GM12878 (cell line): ENCODE data around the gene SOX5.

ENCODE experiments used
- EP300 ChIP-seq, 2 experiments: fragments of 150-350 bp in 1 of 2; IDR thresholded peaks; 2 replicates each; pipeline ENCODE4 v1.6.1; 2011 to 2012; ENCODE audit warnings: low read depth in 2 of 2, low read length in 2 of 2, borderline replicate concordance in 1 of 2, improper control_type of control experiment in 1 of 2, inconsistent platforms in 1 of 2; ENCODE audit not compliant: control insufficient read depth in 1 of 2
- RFX5 ChIP-seq: IDR thresholded peaks from 2 replicates; pipeline ENCODE4 v1.6.1; 2011; ENCODE audit warnings: low read depth, low read length, improper control_type of control experiment
- TF ChIP-seq, protein P1 (sequence below), 3 experiments: IDR thresholded peaks in 2 of 3; conservative IDR thresholded peaks in 1 of 3; 2 replicates each; pipeline ENCODE4 v1.5.1; 2011; ENCODE audit warnings: low read depth in 3 of 3, low read length in 3 of 3, mild to moderate bottlenecking in 3 of 3, control low read depth in 2 of 3, moderate library complexity in 2 of 3, inconsistent platforms in 1 of 3, mixed read lengths in 1 of 3; ENCODE audit not compliant: control insufficient read depth in 2 of 3, insufficient read depth in 1 of 3; ENCODE audit errors: extremely low read depth in 1 of 3
- TF ChIP-seq, protein P2 (sequence below): fragments of 150-350 bp; IDR thresholded peaks from 2 replicates; pipeline ENCODE4 v1.6.1; 2016; ENCODE audit warnings: low read depth, low read length
- TF ChIP-seq, protein P3 (sequence below): fragments of 450-650 bp; IDR thresholded peaks from 2 replicates; pipeline ENCODE4 v1.6.1; 2017; ENCODE audit warnings: mild to moderate bottlenecking, moderate library complexity

DNA sequence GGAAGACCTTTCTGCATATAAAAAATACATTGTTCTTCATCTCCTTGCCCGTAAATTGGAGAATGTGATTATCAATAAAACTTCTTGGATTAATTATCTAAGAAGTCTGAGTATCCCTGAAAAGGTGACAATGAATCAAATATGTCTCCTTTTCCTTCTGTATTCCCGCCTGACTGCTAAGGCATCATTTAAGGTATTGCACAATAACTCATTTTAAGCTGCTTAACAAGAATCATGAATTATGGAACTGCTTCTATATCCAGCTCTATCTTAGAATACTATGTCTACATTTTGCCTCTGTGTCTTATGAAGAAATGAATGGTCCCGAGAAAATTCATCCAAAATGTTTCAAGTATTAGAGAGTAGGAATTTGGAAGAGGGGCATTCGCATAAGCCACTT lies 294.4 kb downstream of the SOX5 start:
- TF ChIP-seq RFX5 (no peak), EP300 (IDR thresholded peaks at IDR 0.05; ENCODE audit: borderline replicate concordance in 1 of 2, control insufficient read depth in 1 of 2, low read depth in 2 of 2, low read length in 2 of 2) (no peak)
- TF ChIP-seq, protein P1, sequence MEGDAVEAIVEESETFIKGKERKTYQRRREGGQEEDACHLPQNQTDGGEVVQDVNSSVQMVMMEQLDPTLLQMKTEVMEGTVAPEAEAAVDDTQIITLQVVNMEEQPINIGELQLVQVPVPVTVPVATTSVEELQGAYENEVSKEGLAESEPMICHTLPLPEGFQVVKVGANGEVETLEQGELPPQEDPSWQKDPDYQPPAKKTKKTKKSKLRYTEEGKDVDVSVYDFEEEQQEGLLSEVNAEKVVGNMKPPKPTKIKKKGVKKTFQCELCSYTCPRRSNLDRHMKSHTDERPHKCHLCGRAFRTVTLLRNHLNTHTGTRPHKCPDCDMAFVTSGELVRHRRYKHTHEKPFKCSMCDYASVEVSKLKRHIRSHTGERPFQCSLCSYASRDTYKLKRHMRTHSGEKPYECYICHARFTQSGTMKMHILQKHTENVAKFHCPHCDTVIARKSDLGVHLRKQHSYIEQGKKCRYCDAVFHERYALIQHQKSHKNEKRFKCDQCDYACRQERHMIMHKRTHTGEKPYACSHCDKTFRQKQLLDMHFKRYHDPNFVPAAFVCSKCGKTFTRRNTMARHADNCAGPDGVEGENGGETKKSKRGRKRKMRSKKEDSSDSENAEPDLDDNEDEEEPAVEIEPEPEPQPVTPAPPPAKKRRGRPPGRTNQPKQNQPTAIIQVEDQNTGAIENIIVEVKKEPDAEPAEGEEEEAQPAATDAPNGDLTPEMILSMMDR (IDR thresholded peaks at IDR 0.05 in 2 of 3, conservative IDR thresholded peaks at IDR 0.05 in 1 of 3; ENCODE audit: control insufficient read depth in 2 of 3, extremely low read depth in 1 of 3, insufficient read depth in 1 of 3, low read depth in 3 of 3, low read length in 3 of 3), result no peak
- TF ChIP-seq, protein P2, sequence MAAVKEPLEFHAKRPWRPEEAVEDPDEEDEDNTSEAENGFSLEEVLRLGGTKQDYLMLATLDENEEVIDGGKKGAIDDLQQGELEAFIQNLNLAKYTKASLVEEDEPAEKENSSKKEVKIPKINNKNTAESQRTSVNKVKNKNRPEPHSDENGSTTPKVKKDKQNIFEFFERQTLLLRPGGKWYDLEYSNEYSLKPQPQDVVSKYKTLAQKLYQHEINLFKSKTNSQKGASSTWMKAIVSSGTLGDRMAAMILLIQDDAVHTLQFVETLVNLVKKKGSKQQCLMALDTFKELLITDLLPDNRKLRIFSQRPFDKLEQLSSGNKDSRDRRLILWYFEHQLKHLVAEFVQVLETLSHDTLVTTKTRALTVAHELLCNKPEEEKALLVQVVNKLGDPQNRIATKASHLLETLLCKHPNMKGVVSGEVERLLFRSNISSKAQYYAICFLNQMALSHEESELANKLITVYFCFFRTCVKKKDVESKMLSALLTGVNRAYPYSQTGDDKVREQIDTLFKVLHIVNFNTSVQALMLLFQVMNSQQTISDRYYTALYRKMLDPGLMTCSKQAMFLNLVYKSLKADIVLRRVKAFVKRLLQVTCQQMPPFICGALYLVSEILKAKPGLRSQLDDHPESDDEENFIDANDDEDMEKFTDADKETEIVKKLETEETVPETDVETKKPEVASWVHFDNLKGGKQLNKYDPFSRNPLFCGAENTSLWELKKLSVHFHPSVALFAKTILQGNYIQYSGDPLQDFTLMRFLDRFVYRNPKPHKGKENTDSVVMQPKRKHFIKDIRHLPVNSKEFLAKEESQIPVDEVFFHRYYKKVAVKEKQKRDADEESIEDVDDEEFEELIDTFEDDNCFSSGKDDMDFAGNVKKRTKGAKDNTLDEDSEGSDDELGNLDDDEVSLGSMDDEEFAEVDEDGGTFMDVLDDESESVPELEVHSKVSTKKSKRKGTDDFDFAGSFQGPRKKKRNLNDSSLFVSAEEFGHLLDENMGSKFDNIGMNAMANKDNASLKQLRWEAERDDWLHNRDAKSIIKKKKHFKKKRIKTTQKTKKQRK, result no peak
- TF ChIP-seq, protein P3, sequence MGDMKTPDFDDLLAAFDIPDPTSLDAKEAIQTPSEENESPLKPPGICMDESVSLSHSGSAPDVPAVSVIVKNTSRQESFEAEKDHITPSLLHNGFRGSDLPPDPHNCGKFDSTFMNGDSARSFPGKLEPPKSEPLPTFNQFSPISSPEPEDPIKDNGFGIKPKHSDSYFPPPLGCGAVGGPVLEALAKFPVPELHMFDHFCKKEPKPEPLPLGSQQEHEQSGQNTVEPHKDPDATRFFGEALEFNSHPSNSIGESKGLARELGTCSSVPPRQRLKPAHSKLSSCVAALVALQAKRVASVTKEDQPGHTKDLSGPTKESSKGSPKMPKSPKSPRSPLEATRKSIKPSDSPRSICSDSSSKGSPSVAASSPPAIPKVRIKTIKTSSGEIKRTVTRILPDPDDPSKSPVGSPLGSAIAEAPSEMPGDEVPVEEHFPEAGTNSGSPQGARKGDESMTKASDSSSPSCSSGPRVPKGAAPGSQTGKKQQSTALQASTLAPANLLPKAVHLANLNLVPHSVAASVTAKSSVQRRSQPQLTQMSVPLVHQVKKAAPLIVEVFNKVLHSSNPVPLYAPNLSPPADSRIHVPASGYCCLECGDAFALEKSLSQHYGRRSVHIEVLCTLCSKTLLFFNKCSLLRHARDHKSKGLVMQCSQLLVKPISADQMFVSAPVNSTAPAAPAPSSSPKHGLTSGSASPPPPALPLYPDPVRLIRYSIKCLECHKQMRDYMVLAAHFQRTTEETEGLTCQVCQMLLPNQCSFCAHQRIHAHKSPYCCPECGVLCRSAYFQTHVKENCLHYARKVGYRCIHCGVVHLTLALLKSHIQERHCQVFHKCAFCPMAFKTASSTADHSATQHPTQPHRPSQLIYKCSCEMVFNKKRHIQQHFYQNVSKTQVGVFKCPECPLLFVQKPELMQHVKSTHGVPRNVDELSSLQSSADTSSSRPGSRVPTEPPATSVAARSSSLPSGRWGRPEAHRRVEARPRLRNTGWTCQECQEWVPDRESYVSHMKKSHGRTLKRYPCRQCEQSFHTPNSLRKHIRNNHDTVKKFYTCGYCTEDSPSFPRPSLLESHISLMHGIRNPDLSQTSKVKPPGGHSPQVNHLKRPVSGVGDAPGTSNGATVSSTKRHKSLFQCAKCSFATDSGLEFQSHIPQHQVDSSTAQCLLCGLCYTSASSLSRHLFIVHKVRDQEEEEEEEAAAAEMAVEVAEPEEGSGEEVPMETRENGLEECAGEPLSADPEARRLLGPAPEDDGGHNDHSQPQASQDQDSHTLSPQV, result no peak
